ENCODE measurements around the gene SERPINB5.

DNA sequence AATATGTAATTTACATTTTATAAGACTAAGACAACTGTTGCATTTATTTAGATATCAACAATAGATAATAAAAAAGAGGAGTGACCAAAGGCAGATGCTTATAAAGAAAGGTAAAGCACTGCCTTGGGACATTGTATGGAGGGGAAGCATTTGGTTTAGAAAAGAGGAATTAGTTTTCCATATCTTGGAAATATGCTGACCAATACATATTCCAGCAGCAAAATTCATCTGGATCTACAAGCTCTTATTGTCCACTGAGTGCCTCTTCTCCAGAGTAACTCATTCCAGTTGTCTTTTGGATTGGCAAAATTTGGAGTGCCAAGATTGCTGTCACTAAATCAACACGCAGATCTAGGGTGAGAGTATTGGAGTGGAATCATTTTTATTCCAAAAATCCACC lies 45.6 kb upstream of the SERPINB5 start:
- no peak for TF ChIP-seq POLR2A (IDR thresholded peaks at IDR 0.05)
- TF ChIP-seq, protein P1, sequence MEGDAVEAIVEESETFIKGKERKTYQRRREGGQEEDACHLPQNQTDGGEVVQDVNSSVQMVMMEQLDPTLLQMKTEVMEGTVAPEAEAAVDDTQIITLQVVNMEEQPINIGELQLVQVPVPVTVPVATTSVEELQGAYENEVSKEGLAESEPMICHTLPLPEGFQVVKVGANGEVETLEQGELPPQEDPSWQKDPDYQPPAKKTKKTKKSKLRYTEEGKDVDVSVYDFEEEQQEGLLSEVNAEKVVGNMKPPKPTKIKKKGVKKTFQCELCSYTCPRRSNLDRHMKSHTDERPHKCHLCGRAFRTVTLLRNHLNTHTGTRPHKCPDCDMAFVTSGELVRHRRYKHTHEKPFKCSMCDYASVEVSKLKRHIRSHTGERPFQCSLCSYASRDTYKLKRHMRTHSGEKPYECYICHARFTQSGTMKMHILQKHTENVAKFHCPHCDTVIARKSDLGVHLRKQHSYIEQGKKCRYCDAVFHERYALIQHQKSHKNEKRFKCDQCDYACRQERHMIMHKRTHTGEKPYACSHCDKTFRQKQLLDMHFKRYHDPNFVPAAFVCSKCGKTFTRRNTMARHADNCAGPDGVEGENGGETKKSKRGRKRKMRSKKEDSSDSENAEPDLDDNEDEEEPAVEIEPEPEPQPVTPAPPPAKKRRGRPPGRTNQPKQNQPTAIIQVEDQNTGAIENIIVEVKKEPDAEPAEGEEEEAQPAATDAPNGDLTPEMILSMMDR (IDR thresholded peaks at IDR 0.05): no peak

All from ovary (tissue), 3 donors.